Sigmoid colon (tissue), 3 donors: ENCODE data around the gene FKBP10.

Experiments used
- CTCF ChIP-seq, 4 experiments: fragments of 450-650 bp in 3 of 4; fragments of 200-600 bp in 1 of 4; IDR thresholded peaks; one replicate each; pipeline ENCODE4 v1.5.1; 2016 to 2019; ENCODE audit warnings: antibody characterized with exemption in 4 of 4, mild to moderate bottlenecking in 3 of 4, moderate library complexity in 2 of 4
- POLR2A ChIP-seq, 2 donors: fragments of 450-650 bp; IDR thresholded peaks; one replicate each; pipeline ENCODE4 v1.6.1; 2016; ENCODE audit warnings: antibody characterized with exemption in 2 of 2, mild to moderate bottlenecking in 2 of 2, moderate library complexity in 2 of 2

GRCh38 chr17:41823141-41823524 lies 10.3 kb downstream of the FKBP10 start:
- TF ChIP-seq CTCF (IDR thresholded peaks at IDR 0.05) (no peak), POLR2A (IDR thresholded peaks at IDR 0.05) (no peak)
